ENCODE results near the gene STX8. TPM values are rescaled to one million over a fixed set of nuclear protein-coding genes. Genes with fewer than 3 reads are reported as not detected.
"Not testable (repeated sequence)": the region's sequence is repeated elsewhere in the genome, so short reads cannot be mapped to it uniquely, and the experiment has no call there.

The STX8 gene
- total and polyA plus RNA-seq, 3 experiments from 2014 or later = 63.3 to 171 (median 64.8) TPM

- Mint-ChIP-seq H3K27me3 (no peaks in the 10 kb centered on the region), H3K36me3 (peaks cover 7 to 44% (median 11%) of the 10 kb centered on the region in 3 donors), H3K9me3 (no peaks in the 10 kb centered on the region), H3K4me1 (peaks cover 39 to 59% (median 49%) of the 10 kb centered on the region in 3 donors), H3K27ac (no peak overlapping the region), H3K4me3 (no peak overlapping the region)
- no peak overlapping the region for H3K27ac ChIP-seq (ENCODE audit: low read depth, low read length)
- H3K4me1 ChIP-seq (ENCODE audit: insufficient read depth, low read length) = peaks cover 13% of the 10 kb centered on the region
- H3K4me3 ChIP-seq (ENCODE audit: low read length) = no peak overlapping the region
- ChIA-PET POLR2A (no interaction called here), CTCF (no interaction called here)
- no peaks in the 10 kb centered on the region for H3K27me3 ChIP-seq (ENCODE audit: insufficient read depth, low read length, poor library complexity, severe bottlenecking)
- no peaks in the 10 kb centered on the region for H3K9me3 ChIP-seq (ENCODE audit: low read length)
- no peak for DNase-seq
- H3K36me3 ChIP-seq (ENCODE audit: insufficient read depth, low read length) = no peaks in the 10 kb centered on the region
Observed at GRCh38 chr17:9568957-9569588, 6.5 kb downstream of the STX8 start.

DNA sequence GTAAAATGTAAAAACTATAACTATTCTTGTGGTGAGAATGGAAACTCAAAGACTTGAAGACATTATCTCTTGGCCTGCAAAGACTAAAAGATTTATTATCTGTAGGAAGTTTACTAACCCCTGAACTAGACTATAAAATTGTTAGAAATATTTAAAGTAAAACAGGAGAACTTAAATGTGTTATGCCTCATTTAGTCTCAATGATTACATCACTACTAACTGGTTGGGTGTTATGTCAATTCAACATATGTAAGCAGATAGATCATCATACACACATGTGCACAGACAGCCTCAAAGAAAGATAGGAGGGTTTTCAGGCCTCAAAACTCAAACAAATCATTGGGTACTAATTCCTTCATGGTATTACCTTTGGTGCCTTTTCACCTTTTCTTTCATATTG is 7.6 kb downstream of the STX8 start:
- no peaks in the 10 kb centered on the region for H3K27me3 ChIP-seq (ENCODE audit: insufficient read depth, low read length, poor library complexity, severe bottlenecking)
- peaks cover 13% of the 10 kb centered on the region for H3K4me1 ChIP-seq (ENCODE audit: insufficient read depth, low read length)
- peak overlapping the region in 1 of 7 donors; percentile 55 for H3K4me3 Mint-ChIP-seq
- ChIA-PET POLR2A (no interaction called here), CTCF (no interaction called here)
- H3K9me3 Mint-ChIP-seq = no peaks in the 10 kb centered on the region
- peaks cover 35 to 57% (median 49%) of the 10 kb centered on the region in 3 donors for H3K4me1 Mint-ChIP-seq
- H3K36me3 Mint-ChIP-seq = peaks cover 11 to 50% (median 15%) of the 10 kb centered on the region in 3 donors
- H3K4me3 ChIP-seq (ENCODE audit: low read length) = no peak overlapping the region
- H3K27me3 Mint-ChIP-seq = peaks cover 0 to 1% of the 10 kb centered on the region in 2 donors
- no peak for DNase-seq
- H3K9me3 ChIP-seq (ENCODE audit: low read length) = no peaks in the 10 kb centered on the region
- H3K36me3 ChIP-seq (ENCODE audit: insufficient read depth, low read length) = no peaks in the 10 kb centered on the region
- H3K27ac Mint-ChIP-seq = peak overlapping the region in 2 of 8 donors; percentile 3 to 38
- no peak overlapping the region for H3K27ac ChIP-seq (ENCODE audit: low read depth, low read length)

DNA sequence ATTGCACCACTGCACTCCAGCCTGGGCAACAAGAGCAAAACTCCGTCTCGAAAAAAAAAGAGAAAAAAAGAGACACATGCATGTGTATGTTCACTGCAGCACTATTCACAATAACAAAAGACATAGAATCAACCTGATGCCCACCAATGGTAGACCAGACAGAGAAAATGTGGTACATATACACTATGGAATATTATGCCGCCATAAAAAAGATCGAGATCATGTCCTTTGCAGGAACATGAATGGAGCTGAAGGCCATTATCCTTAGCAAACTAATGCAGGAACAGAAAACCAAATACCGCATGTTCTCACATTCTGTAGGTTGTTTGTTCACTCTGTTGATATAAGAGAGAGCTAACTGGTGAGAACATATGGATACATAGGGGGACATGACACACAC is 8.9 kb downstream of the STX8 start:
- H3K9me3 ChIP-seq (ENCODE audit: low read length); H3K27ac ChIP-seq (ENCODE audit: low read depth, low read length); DNase-seq; H3K36me3 ChIP-seq (ENCODE audit: insufficient read depth, low read length); H3K4me3 ChIP-seq (ENCODE audit: low read length); POLR2A ChIA-PET; H3K27me3 Mint-ChIP-seq; H3K27me3 ChIP-seq (ENCODE audit: insufficient read depth, low read length, poor library complexity, severe bottlenecking); H3K9me3 Mint-ChIP-seq: not testable (repeated sequence)
- CTCF ChIA-PET = interaction anchor here (1.4 kb wide), 1 partner anchor 10 kb away, joined by 4 read pairs; no protein-coding TSS in a partner anchor
- H3K4me3 Mint-ChIP-seq = peak overlapping the region in 6 of 7 donors; percentile 5 to 80 (median 58)
- H3K4me1 Mint-ChIP-seq = peaks cover 41 to 57% (median 52%) of the 10 kb centered on the region in 3 donors
- H3K36me3 Mint-ChIP-seq = peaks cover 17 to 57% (median 20%) of the 10 kb centered on the region in 3 donors
- peak overlapping the region in 7 of 8 donors; percentile 12 to 78 (median 68) for H3K27ac Mint-ChIP-seq
- peaks cover 13% of the 10 kb centered on the region for H3K4me1 ChIP-seq (ENCODE audit: insufficient read depth, low read length)

- POLR2A ChIA-PET = no interaction called here
- peaks cover 13% of the 10 kb centered on the region for H3K4me1 ChIP-seq (ENCODE audit: insufficient read depth, low read length)
- no peaks in the 10 kb centered on the region for H3K36me3 ChIP-seq (ENCODE audit: insufficient read depth, low read length)
- H3K4me1 Mint-ChIP-seq = peaks cover 41 to 55% (median 52%) of the 10 kb centered on the region in 3 donors
- H3K27ac ChIP-seq (ENCODE audit: low read depth, low read length) = no peak overlapping the region
- H3K27ac Mint-ChIP-seq = peak overlapping the region; percentile 8 to 85 (median 68)
- H3K36me3 Mint-ChIP-seq = peaks cover 17 to 57% (median 20%) of the 10 kb centered on the region in 3 donors
- H3K4me3 Mint-ChIP-seq = peak overlapping the region; percentile 11 to 80 (median 74)
- H3K9me3 Mint-ChIP-seq = no peaks in the 10 kb centered on the region
- H3K9me3 ChIP-seq (ENCODE audit: low read length) = no peaks in the 10 kb centered on the region
- no peaks in the 10 kb centered on the region for H3K27me3 ChIP-seq (ENCODE audit: insufficient read depth, low read length, poor library complexity, severe bottlenecking)
- H3K27me3 Mint-ChIP-seq = peaks cover 0 to 1% of the 10 kb centered on the region in 2 donors
- DNase-seq = peak in 1 of 5 donors; percentile 21
- H3K4me3 ChIP-seq (ENCODE audit: low read length) = no peak overlapping the region
- CTCF ChIA-PET = interaction anchor here (0.7 to 1.4 kb wide), 4 partner anchors 9 to 11 kb away, joined by 3 to 4 read pairs (median 4); partner anchors contain the start of gene CFAP52
Observed at GRCh38 chr17:9566067-9566466, 9.6 kb downstream of the STX8 start.

- Mint-ChIP-seq H3K4me3 (peak overlapping the region in 2 of 7 donors; percentile 25 to 36), H3K27me3 (peaks cover 0 to 1% of the 10 kb centered on the region in 2 donors), H3K4me1 (peaks cover 40 to 58% (median 49%) of the 10 kb centered on the region in 3 donors), H3K9me3 (no peaks in the 10 kb centered on the region), H3K36me3 (peaks cover 17 to 45% (median 17%) of the 10 kb centered on the region in 3 donors), H3K27ac (peak overlapping the region in 4 of 8 donors; percentile 7 to 75 (median 67))
- Histone ChIP-seq H3K27ac (ENCODE audit: low read depth, low read length) (no peak overlapping the region), H3K4me1 (ENCODE audit: insufficient read depth, low read length) (peaks cover 13% of the 10 kb centered on the region), H3K9me3 (ENCODE audit: low read length) (no peaks in the 10 kb centered on the region), H3K36me3 (ENCODE audit: insufficient read depth, low read length) (no peaks in the 10 kb centered on the region), H3K4me3 (ENCODE audit: low read length) (no peak overlapping the region), H3K27me3 (ENCODE audit: insufficient read depth, low read length, poor library complexity, severe bottlenecking) (no peaks in the 10 kb centered on the region)
- ChIA-PET POLR2A (no interaction called here), CTCF (interaction anchor here (1.3 kb wide), 1 partner anchor 7 kb away, joined by 4 read pairs; no protein-coding TSS in a partner anchor)
- no peak for DNase-seq
Observed at GRCh38 chr17:9564104-9564503, 11.5 kb downstream of the STX8 start.

- Mint-ChIP-seq H3K9me3 (no peaks in the 10 kb centered on the region), H3K27me3 (no peaks in the 10 kb centered on the region), H3K36me3 (peaks cover 6 to 45% (median 8%) of the 10 kb centered on the region in 3 donors), H3K4me3 (no peak overlapping the region), H3K4me1 (peaks cover 7 to 20% (median 7%) of the 10 kb centered on the region in 3 donors), H3K27ac (no peak overlapping the region)
- Histone ChIP-seq H3K4me1 (ENCODE audit: insufficient read depth, low read length) (no peaks in the 10 kb centered on the region), H3K27me3 (ENCODE audit: insufficient read depth, low read length, poor library complexity, severe bottlenecking) (no peaks in the 10 kb centered on the region), H3K27ac (ENCODE audit: low read depth, low read length) (no peak overlapping the region), H3K36me3 (ENCODE audit: insufficient read depth, low read length) (no peaks in the 10 kb centered on the region), H3K4me3 (ENCODE audit: low read length) (no peak overlapping the region), H3K9me3 (ENCODE audit: low read length) (no peaks in the 10 kb centered on the region)
- no peak for DNase-seq
- ChIA-PET CTCF (no interaction called here), POLR2A (no interaction called here)
Observed at GRCh38 chr17:9557857-9558256, 17.8 kb downstream of the STX8 start.

DNA sequence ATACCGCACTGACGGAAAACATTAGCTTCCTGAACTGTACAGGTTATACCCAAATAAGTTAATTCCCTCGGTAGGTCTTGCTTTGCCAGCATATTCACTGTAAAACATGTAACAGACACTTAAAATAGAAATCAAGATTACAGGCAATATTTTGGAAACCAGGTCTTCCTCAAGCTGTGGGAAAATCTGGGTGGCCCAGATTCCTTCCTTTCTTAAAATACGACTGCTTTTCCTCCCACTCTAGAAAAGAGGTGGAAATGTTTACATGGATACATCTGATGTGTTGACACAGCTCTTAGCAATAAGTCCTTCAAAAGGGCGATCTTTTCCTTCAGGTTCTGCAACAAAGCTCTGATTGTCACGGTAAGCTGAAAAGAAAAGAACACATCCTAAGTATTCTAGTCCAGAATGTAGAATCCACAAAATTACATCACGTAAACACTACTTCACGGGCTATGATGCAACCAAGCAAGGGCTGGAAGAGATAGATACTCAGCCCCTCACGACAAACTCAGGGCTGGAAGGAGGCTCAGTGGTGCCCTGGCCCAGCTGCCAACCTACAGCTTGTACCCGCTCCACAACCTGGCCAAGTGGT is 18.4 kb downstream of the STX8 start:
- Mint-ChIP-seq H3K4me3 (no peak overlapping the region), H3K27ac (no peak overlapping the region), H3K9me3 (no peaks in the 10 kb centered on the region), H3K4me1 (peaks cover 1 to 14% (median 2%) of the 10 kb centered on the region in 3 donors), H3K36me3 (peaks cover 1 to 40% (median 4%) of the 10 kb centered on the region in 3 donors), H3K27me3 (no peaks in the 10 kb centered on the region)
- POLR2A ChIA-PET = no interaction called here
- Histone ChIP-seq H3K27me3 (ENCODE audit: insufficient read depth, low read length, poor library complexity, severe bottlenecking) (no peaks in the 10 kb centered on the region), H3K27ac (ENCODE audit: low read depth, low read length) (no peak overlapping the region), H3K36me3 (ENCODE audit: insufficient read depth, low read length) (no peaks in the 10 kb centered on the region), H3K4me3 (ENCODE audit: low read length) (no peak overlapping the region), H3K9me3 (ENCODE audit: low read length) (no peaks in the 10 kb centered on the region), H3K4me1 (ENCODE audit: insufficient read depth, low read length) (no peaks in the 10 kb centered on the region)
- CTCF ChIA-PET = interaction anchor here (1.5 kb wide), 1 partner anchor 8 kb away, joined by 4 read pairs; no protein-coding TSS in a partner anchor
- no peak for DNase-seq

DNA sequence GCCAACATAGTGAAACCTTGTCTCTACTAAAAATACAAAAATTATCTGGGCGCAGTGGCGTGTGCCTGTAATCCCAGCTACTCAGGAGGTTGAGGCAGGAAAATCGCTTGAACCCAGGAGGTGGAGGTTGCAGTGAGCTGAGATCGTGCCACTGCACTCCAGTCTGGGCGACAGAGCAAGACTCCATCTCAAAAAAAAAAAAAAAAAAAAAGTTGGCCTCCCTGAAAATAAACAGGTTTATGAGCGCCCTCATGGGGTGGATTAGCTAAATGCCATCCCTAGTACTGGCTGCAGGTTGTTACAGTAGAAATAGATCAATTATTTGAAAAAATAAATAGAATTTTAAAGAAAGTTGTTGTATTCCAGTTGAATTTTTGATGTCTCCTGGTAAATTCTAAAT is 20.9 kb downstream of the STX8 start:
- H3K4me1 Mint-ChIP-seq; H3K4me3 Mint-ChIP-seq; H3K4me3 ChIP-seq (ENCODE audit: low read length); H3K27ac ChIP-seq (ENCODE audit: low read depth, low read length); H3K4me1 ChIP-seq (ENCODE audit: insufficient read depth, low read length); POLR2A ChIA-PET; H3K9me3 Mint-ChIP-seq; H3K27me3 ChIP-seq (ENCODE audit: insufficient read depth, low read length, poor library complexity, severe bottlenecking); H3K27me3 Mint-ChIP-seq; H3K36me3 ChIP-seq (ENCODE audit: insufficient read depth, low read length); H3K27ac Mint-ChIP-seq; H3K9me3 ChIP-seq (ENCODE audit: low read length): not testable (repeated sequence)
- peaks cover 6 to 52% (median 6%) of the 10 kb centered on the region in 3 donors for H3K36me3 Mint-ChIP-seq
- DNase-seq = peak; percentile 3 to 55 (median 21)
- CTCF ChIA-PET = interaction anchor here (1.1 to 1.5 kb wide), 2 partner anchors 11 to 21 kb away, joined by 4 to 6 read pairs; partner anchors contain the start of genes CFAP52 and STX8
